GM20431 (cell line): ENCODE data around the gene DYSF.

Source experiments
- in situ Hi-C: fragments of 300-500 bp; cut with MseI, MboI; formaldehyde crosslinking; loops from one replicate; pipeline ENCODE4 v1.15.0; 2020; ENCODE audit warnings: low sequenced_read_pairs; ENCODE audit not compliant: unreplicated experiment

DYSF gene

GRCh38 chr2:71725836-71726235 lies 272.5 kb downstream of the DYSF start:
- in situ Hi-C loops, result no loop called here

GRCh38 chr2:71727562-71727961 lies 274.2 kb downstream of the DYSF start:
- in situ Hi-C loops, result no loop called here

DNA sequence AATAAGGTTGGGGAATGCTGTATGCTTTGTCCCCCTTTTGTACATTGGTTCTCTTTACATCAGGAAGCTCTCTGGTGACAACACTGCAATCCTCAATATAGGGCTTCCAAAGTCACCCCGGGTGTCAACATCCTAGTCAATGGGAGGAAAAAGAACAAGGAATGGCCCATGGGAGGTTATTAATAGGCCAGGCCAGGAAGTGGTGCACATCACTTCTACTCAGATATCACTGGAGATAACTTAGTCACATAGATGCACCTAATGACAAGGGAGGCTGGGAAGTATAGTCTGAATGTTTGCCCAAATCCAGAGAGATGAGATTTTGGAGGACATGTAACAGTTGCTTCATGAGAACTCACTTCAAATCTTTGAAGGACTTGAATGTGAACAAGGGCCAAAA lies 274.7 kb downstream of the DYSF start:
- in situ Hi-C loops, result no loop called here

- in situ Hi-C loops, result no loop called here
Measured at GRCh38 chr2:71730785-71731383, 277.5 kb downstream of the DYSF start.

DNA sequence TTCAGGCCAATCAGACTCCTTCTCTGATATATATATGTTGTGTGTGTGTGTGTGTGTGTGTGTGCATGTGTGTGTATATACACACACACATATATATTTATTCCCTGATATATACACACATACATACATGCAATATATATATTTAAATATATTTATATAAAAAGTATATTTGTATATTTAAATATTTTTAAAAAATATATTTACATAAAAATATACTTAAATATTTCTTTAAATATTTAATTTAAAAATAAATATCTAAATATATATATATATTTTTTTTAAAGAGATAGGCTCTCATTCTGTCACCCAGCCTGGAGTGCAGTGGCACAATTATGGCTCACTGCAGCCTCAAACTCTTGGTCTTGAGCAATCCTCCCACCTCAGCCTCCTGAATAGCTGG lies 281.3 kb downstream of the DYSF start:
- in situ Hi-C loops, result no loop called here

DNA sequence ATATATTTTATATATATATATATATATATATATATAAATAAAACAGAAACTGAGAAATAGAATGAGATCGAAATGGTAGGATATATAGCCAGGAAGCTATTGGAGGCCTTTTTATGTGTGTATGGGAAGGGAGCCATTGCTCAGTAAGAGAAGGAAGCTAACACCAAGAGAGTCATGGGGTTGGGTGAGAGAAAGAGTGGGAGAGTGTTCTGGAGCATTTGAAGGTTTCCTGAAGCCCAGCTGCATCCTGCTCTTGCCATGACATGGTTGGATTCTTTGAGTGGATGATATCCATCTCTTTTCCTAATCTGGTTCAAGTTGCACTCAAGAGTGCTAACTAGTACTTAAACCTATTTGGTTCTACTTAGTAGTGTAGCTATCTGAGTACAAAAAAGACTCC lies 282.3 kb downstream of the DYSF start:
- in situ Hi-C loops, result no loop called here
